Caco-2 (cell line): ENCODE results near the gene TBCK. TPM values are rescaled to one million over a fixed set of nuclear protein-coding genes. Genes with fewer than 3 reads are reported as not detected.

Experiments used
- BruUV-seq: library from RNA; stranded (reverse); fragments of 400-500 nt; replicated peaks from 2 replicates; lab custom pipeline; 2021; lab: Mats Ljungman, UMichigan
- CTCF ChIA-PET: fragments of 300-600 bp; sonication (Branson Sonifier 250); formaldehyde crosslinking; loops from one replicate; lab custom pipeline; 2022; ENCODE audit warnings: antibody characterized with exemption; lab: Charles Lee
- POLR2A ChIA-PET: fragments of 300-600 bp; sonication (Branson Sonifier 250); formaldehyde crosslinking; loops from one replicate; lab custom pipeline; 2022; ENCODE audit warnings: antibody characterized with exemption; lab: Charles Lee
- DNase-seq, 2 experiments: peaks; one replicate each; pipeline versions ENCODE4 v3.0.0 to v3.0.0-alpha.2; 2020 to 2022
- H3K27me3 ChIP-seq: replicated peaks from 2 replicates; pipeline ENCODE4 v1.6.0; 2011; ENCODE audit warnings: low read length; ENCODE audit not compliant: control insufficient read depth, insufficient read depth
- H3K36me3 ChIP-seq: 2 replicates; pipeline ENCODE4 v1.5.1; 2011; ENCODE audit warnings: low read length; ENCODE audit not compliant: control insufficient read depth, insufficient read depth
- H3K4me1 ChIP-seq: fragments of 250-450 bp; sonication (Bioruptor Pico); 2 replicates; pipeline ENCODE4 v1.5.1; 2020; ENCODE audit warnings: mild to moderate bottlenecking
- H3K4me3 ChIP-seq: 2 replicates; pipeline ENCODE4 v1.5.1; 2011; ENCODE audit warnings: low read depth, mild to moderate bottlenecking, control low read depth, low read length
- H3K9me3 ChIP-seq: fragments of 250-450 bp; sonication (Bioruptor Pico); 2 replicates; pipeline ENCODE4 v1.5.1; 2020; ENCODE audit warnings: mild to moderate bottlenecking, moderate library complexity
- H3K27ac Mint-ChIP-seq: one replicate; pipeline ENCODE4 v1.8.0; 2022; ENCODE audit warnings: mixed read lengths; ENCODE audit not compliant: unreplicated experiment
- H3K27me3 Mint-ChIP-seq: one replicate; pipeline ENCODE4 v1.8.0; 2022; ENCODE audit warnings: mixed read lengths; ENCODE audit not compliant: insufficient read depth, unreplicated experiment
- H3K36me3 Mint-ChIP-seq: one replicate; pipeline ENCODE4 v1.8.0; 2022; ENCODE audit warnings: mild to moderate bottlenecking, mixed read lengths; ENCODE audit not compliant: insufficient read depth, unreplicated experiment
- H3K4me1 Mint-ChIP-seq: one replicate; pipeline ENCODE4 v1.8.0; 2022; ENCODE audit warnings: low read depth, mixed read lengths; ENCODE audit not compliant: unreplicated experiment
- H3K4me3 Mint-ChIP-seq: one replicate; pipeline ENCODE4 v1.8.0; 2022; ENCODE audit warnings: mild to moderate bottlenecking, moderate library complexity, mixed read lengths; ENCODE audit not compliant: unreplicated experiment
- H3K9me3 Mint-ChIP-seq: one replicate; pipeline ENCODE4 v1.8.0; 2022; ENCODE audit warnings: mixed read lengths; ENCODE audit not compliant: unreplicated experiment
- intact Hi-C: fragments of 100-400 bp; cut with micrococcal nuclease; formaldehyde crosslinking; loops from one replicate; pipeline ENCODE4 v1.10.0; 2022; ENCODE audit not compliant: unreplicated experiment
- total RNA-seq: library from RNA; stranded (reverse); gene quantifications from 2 replicates; pipeline ENCODE4 v1.2.3, GENCODE V29; 2022
- TF ChIP-seq, protein P1 (sequence below), 2 experiments: fragments of 200-600 bp in 1 of 2; IDR thresholded peaks; 1 replicate in 1 of 2; 2 replicates in 1 of 2; pipeline versions ENCODE4 v1.5.1 to v1.8.0; 2011 to 2022; ENCODE audit warnings: antibody characterized with exemption in 1 of 2, control low read depth in 1 of 2, inconsistent platforms in 1 of 2, low read depth in 1 of 2, low read length in 1 of 2, mild to moderate bottlenecking in 1 of 2, moderate library complexity in 1 of 2; ENCODE audit not compliant: insufficient read depth in 1 of 2, severe bottlenecking in 1 of 2, unreplicated experiment in 1 of 2

Gene TBCK
- total RNA-seq, 1 experiment from 2014 or later: 51.1 TPM

DNA sequence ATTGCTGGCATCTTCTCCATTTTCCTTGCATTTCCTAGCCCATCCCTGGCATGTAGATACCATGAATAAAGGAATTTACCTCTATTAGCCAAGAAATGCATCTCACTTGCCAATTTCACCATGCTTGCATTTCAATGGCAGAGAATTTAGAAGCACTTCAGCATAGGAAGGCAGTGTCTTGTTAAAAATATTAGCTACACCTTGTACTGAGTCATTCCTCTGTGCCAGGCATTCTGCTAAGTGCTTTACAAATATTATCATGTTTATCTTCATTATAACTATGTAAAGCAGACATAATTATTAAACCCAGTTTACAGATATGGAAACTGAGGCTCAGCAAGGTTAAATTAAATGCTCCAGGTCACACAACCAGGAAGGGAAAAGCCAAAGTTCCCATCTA lies 282.5 kb downstream of the TBCK start:
- no peaks in the 10 kb centered on the region for H3K27me3 ChIP-seq
- peaks cover 11% of the 10 kb centered on the region for H3K4me1 Mint-ChIP-seq
- no peaks in the 10 kb centered on the region for H3K36me3 Mint-ChIP-seq
- H3K36me3 ChIP-seq: no peaks in the 10 kb centered on the region
- no peak overlapping the region for H3K4me3 Mint-ChIP-seq
- H3K4me3 ChIP-seq: no peak overlapping the region
- H3K27ac Mint-ChIP-seq: no peak overlapping the region
- DNase-seq: no peak
- H3K9me3 ChIP-seq: no peaks in the 10 kb centered on the region
- H3K4me1 ChIP-seq: 0 out of 2 replicates have a peak, but pooled peaks cover 4% of the 10 kb centered on the region
- POLR2A ChIA-PET: no interaction called here
- intact Hi-C loops: no loop called here
- no peaks in the 10 kb centered on the region for H3K27me3 Mint-ChIP-seq
- TF ChIP-seq, protein P1, sequence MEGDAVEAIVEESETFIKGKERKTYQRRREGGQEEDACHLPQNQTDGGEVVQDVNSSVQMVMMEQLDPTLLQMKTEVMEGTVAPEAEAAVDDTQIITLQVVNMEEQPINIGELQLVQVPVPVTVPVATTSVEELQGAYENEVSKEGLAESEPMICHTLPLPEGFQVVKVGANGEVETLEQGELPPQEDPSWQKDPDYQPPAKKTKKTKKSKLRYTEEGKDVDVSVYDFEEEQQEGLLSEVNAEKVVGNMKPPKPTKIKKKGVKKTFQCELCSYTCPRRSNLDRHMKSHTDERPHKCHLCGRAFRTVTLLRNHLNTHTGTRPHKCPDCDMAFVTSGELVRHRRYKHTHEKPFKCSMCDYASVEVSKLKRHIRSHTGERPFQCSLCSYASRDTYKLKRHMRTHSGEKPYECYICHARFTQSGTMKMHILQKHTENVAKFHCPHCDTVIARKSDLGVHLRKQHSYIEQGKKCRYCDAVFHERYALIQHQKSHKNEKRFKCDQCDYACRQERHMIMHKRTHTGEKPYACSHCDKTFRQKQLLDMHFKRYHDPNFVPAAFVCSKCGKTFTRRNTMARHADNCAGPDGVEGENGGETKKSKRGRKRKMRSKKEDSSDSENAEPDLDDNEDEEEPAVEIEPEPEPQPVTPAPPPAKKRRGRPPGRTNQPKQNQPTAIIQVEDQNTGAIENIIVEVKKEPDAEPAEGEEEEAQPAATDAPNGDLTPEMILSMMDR (IDR thresholded peaks at IDR 0.05; ENCODE audit: insufficient read depth in 1 of 2, low read depth in 1 of 2, low read length in 1 of 2, severe bottlenecking in 1 of 2, unreplicated experiment in 1 of 2): no peak
- BruUV-seq: no TSS peak
- CTCF ChIA-PET: no interaction called here
- peaks cover 12% of the 10 kb centered on the region for H3K9me3 Mint-ChIP-seq

DNA sequence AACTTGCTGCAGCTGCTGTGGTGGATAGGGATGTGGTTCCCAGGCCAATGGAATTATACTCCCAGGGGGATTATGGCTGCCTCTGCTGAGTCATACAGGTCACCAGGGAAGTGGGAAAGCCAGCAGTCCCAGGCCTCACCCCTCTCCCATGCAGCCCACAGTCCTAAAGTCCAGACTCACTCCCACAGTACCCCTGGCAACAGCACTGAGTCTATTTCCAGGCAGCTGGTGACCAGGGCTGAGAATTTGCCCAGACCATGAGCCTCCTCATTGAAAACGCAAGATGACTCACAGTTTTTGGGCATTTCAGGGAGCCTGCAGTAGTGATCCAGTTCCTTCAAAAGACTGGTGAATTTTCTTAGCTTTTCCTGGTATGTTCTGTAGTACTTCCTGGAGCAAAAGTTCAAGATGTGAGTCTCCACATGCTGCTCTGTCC lies 283.1 kb downstream of the TBCK start:
- intact Hi-C loops: no loop called here
- ChIA-PET POLR2A (no interaction called here), CTCF (no interaction called here)
- Histone ChIP-seq H3K4me1 (0 out of 2 replicates have a peak, but pooled peaks cover 2% of the 10 kb centered on the region), H3K9me3 (no peaks in the 10 kb centered on the region), H3K4me3 (no peak overlapping the region), H3K27me3 (no peaks in the 10 kb centered on the region), H3K36me3 (no peaks in the 10 kb centered on the region)
- no TSS peak for BruUV-seq
- TF ChIP-seq, protein P1 (IDR thresholded peaks at IDR 0.05; ENCODE audit: insufficient read depth in 1 of 2, low read depth in 1 of 2, low read length in 1 of 2, severe bottlenecking in 1 of 2, unreplicated experiment in 1 of 2): no peak
- no peak for DNase-seq
- H3K27ac Mint-ChIP-seq: no peak overlapping the region
- peaks cover 10% of the 10 kb centered on the region for H3K4me1 Mint-ChIP-seq
- no peak overlapping the region for H3K4me3 Mint-ChIP-seq
- H3K27me3 Mint-ChIP-seq: no peaks in the 10 kb centered on the region
- peaks cover 18% of the 10 kb centered on the region for H3K9me3 Mint-ChIP-seq
- H3K36me3 Mint-ChIP-seq: no peaks in the 10 kb centered on the region

DNA sequence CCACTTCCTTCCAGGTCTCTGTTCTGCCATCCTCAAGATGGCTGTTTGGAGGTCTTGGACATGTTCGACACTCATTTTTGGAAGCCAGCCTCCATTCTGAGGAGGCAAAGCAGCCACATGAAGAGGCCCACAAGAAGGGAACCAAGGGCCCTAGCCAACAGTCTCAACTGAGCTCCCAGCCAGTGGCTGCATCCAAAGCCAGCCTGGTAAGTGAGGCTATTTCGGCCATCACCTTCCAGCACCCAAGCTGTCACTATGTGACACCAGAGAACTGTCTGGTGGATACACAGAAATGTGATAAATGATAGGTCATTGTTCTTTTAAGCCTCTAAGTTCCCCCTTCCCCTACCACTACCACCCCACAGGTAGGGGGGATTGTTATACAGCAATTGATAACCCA lies 293.6 kb downstream of the TBCK start:
- H3K9me3 Mint-ChIP-seq: no peaks in the 10 kb centered on the region
- POLR2A ChIA-PET: no interaction called here
- no peak overlapping the region for H3K27ac Mint-ChIP-seq
- H3K4me3 ChIP-seq: no peak overlapping the region
- TF ChIP-seq, protein P1 (IDR thresholded peaks at IDR 0.05; ENCODE audit: insufficient read depth in 1 of 2, low read depth in 1 of 2, low read length in 1 of 2, severe bottlenecking in 1 of 2, unreplicated experiment in 1 of 2): no peak
- H3K27me3 ChIP-seq: no peaks in the 10 kb centered on the region
- no peaks in the 10 kb centered on the region for H3K9me3 ChIP-seq
- no peaks in the 10 kb centered on the region for H3K27me3 Mint-ChIP-seq
- no peak overlapping the region for H3K4me3 Mint-ChIP-seq
- intact Hi-C loops: no loop called here
- DNase-seq: no peak
- no peaks in the 10 kb centered on the region for H3K36me3 Mint-ChIP-seq
- H3K4me1 ChIP-seq: no peaks in the 10 kb centered on the region
- no TSS peak for BruUV-seq
- CTCF ChIA-PET: no interaction called here
- no peaks in the 10 kb centered on the region for H3K4me1 Mint-ChIP-seq
- H3K36me3 ChIP-seq: no peaks in the 10 kb centered on the region
